Measurements from ENCODE around the gene CTNNA3. TPM values are rescaled to one million over a fixed set of nuclear protein-coding genes. Genes with fewer than 3 reads are reported as not detected.

Gene CTNNA3
- total RNA-seq, 1 donor from 2014 or later = 0.46 TPM

DNA sequence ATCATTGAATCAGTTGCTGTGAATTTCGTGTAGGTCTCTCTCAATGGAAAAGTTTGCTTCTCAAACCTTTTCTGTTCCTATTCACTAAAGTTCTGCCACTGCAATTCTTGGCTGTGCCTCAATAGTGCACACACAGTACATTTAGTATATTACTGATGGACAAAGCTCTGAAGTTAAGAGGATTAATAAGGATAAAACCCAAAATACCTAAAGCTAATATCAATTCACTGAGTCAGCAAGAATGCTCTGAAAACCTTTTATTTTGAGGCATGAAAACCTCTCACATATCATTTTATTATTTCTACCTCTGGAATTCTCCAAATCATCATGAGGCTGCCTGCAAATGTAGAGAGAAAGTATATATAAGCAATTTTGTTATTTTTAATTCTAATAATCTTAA, 1403.5 kb downstream of the CTNNA3 start:
- TF ChIP-seq, protein P1, sequence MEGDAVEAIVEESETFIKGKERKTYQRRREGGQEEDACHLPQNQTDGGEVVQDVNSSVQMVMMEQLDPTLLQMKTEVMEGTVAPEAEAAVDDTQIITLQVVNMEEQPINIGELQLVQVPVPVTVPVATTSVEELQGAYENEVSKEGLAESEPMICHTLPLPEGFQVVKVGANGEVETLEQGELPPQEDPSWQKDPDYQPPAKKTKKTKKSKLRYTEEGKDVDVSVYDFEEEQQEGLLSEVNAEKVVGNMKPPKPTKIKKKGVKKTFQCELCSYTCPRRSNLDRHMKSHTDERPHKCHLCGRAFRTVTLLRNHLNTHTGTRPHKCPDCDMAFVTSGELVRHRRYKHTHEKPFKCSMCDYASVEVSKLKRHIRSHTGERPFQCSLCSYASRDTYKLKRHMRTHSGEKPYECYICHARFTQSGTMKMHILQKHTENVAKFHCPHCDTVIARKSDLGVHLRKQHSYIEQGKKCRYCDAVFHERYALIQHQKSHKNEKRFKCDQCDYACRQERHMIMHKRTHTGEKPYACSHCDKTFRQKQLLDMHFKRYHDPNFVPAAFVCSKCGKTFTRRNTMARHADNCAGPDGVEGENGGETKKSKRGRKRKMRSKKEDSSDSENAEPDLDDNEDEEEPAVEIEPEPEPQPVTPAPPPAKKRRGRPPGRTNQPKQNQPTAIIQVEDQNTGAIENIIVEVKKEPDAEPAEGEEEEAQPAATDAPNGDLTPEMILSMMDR (conservative IDR thresholded peaks at IDR 0.05; ENCODE audit: low read depth, low read length) = no peak
- no peak for DNase-seq (ENCODE audit: low read depth)
- H3K4me3 ChIP-seq (ENCODE audit: low read depth, low read length) = no peak overlapping the region

DNA sequence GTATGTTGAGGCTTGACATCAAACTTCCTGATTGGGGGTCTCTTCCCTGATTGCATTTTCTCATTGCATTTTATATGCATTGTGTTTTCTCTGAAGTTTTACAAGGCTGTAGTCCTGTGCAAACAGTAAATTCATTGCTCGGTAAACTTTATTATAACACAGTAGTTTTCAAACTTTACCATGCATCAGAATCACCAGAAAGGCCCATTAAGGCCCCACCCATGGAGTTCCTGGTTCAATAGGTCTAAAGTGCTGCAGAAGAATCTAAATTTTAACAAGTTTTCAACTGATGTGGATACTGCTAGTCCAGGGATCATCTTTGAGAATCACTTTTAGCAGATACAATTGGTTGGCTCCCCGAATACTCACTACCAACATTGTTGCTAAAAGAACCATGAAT, 1404.9 kb downstream of the CTNNA3 start:
- no peak overlapping the region for H3K4me3 ChIP-seq (ENCODE audit: low read depth, low read length)
- TF ChIP-seq, protein P1 (conservative IDR thresholded peaks at IDR 0.05; ENCODE audit: low read depth, low read length) = no peak
- no peak for DNase-seq (ENCODE audit: low read depth)

DNA sequence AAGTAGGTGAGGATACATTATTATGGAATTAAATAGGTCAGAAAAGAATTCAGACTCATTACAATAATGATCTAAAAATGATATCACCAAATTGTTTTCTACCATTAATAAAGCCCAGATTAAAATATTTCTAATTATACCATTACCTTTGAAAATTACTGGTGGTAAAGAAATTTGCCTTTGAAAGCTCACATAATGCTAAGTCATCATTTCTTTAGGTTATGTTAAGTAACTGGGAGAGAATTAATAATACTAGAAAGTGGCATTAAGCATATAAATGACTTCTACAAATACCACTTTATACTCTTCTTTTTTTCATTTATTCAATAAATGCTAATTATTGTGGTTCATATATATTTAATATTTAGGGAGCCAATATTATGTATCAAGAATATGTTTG, 1411.4 kb downstream of the CTNNA3 start:
- TF ChIP-seq, protein P1 (conservative IDR thresholded peaks at IDR 0.05; ENCODE audit: low read depth, low read length) = no peak
- no peak overlapping the region for H3K4me3 ChIP-seq (ENCODE audit: low read depth, low read length)
- no peak for DNase-seq (ENCODE audit: low read depth)

DNA sequence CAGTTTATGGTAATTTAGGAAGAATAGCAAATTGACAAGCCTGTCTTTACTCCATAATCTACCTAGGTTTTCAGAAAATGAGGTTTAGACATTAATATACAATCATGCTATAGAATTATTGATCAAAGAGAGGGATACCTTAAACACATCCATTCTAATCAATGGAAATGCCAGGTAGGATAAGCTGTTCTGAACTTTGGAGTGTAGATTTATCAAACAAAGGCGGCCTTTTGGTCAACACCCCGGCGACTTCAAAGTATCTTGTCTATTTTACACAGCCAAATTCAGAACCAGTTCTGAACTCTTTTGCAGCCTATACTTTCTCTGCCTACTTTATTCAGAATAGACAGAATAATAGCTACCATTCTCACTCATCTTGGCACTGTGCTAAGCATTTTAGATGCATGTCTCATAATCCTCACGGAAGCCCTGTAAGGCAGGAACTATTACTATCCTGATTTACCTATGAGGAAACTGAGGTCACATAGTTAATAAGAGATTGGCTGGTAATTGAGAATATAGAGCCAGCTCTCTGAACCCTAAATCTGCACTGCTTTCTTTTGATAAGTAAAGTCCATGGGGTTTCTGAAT, 1412.0 kb downstream of the CTNNA3 start:
- TF ChIP-seq, protein P1 (conservative IDR thresholded peaks at IDR 0.05; ENCODE audit: low read depth, low read length) = no peak
- no peak for DNase-seq (ENCODE audit: low read depth)
- no peak overlapping the region for H3K4me3 ChIP-seq (ENCODE audit: low read depth, low read length)

DNA sequence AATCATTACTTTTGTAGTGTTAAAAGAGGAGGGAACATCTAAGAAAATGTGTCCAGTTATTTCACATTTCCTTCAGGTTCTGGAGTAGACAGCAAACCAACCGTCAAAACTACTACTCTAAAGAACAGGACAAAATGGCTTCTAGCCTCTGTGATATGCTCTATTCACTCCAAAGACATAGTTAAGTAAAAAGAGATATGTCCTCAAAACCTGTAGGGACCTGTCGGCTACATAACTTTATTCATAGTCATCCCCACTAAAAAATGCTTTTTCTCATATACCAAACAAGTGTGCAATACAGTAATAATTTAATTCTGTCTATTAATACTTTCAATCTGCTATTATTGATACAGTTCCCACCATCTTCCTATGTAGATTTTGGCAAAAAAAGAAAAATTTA, 1412.9 kb downstream of the CTNNA3 start:
- no peak overlapping the region for H3K4me3 ChIP-seq (ENCODE audit: low read depth, low read length)
- DNase-seq (ENCODE audit: low read depth) = no peak
- TF ChIP-seq, protein P1 (conservative IDR thresholded peaks at IDR 0.05; ENCODE audit: low read depth, low read length) = no peak

DNA sequence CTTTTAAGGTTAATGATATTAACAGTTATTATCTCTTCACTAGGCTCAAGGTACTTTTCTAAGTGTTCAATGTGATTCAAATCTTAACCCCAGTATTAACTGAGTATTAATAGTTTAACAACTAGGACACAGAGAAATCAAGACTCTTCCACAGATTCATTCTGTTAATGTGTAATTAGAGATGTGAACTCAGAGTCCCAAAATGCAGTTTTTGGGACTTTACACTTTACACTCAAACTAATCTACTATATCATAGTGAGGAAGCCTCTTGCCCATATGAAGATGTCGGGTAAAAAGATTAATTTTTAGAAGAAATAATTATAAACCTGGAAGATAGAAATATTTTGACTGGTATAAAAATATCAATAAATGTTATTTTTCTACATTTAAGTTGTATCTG, 1414.7 kb downstream of the CTNNA3 start:
- H3K4me3 ChIP-seq (ENCODE audit: low read depth, low read length) = no peak overlapping the region
- DNase-seq (ENCODE audit: low read depth) = no peak
- TF ChIP-seq, protein P1 (conservative IDR thresholded peaks at IDR 0.05; ENCODE audit: low read depth, low read length) = no peak

DNA sequence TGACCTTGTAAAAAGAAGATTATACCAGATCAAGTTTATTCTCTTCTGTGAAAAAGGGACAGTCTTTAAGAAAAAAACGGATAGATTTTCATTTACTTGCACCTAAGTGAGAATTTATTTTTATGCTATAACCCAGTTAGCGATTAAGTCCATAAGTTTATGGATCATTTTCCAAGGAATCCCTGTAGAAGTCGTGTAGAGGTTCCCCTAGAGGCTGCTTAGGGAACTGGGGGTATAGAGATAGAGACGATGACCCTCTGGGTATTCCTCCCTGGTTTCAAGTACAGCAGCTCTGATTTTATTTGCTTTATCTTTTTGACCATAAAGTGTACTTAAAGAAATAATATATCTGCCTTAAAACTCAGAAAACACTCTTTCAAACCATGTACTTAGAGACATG, 1418.5 kb downstream of the CTNNA3 start:
- DNase-seq (ENCODE audit: low read depth) = no peak
- H3K4me3 ChIP-seq (ENCODE audit: low read depth, low read length) = no peak overlapping the region
- TF ChIP-seq, protein P1 (conservative IDR thresholded peaks at IDR 0.05; ENCODE audit: low read depth, low read length) = peak; percentile 36
